ENCODE results near the gene VPS54. TPM values are rescaled to one million over a fixed set of nuclear protein-coding genes. Genes with fewer than 3 reads are reported as not detected.

Gene VPS54
- total and polyA plus RNA-seq, 9 of the 15 experiments (the other 6 are each of a cell fraction or from before 2014, with no cell fraction given) = 4.9 to 23.2 (median 13.2) TPM

- Histone ChIP-seq H3K4me3 (no peak overlapping the region), H3K27me3 (ENCODE audit: control insufficient read depth in 2 of 2, insufficient read depth in 2 of 2, low read length in 2 of 2) (no peaks in the 10 kb centered on the region), H3K4me1 (replicated peaks in 1 of 2; ENCODE audit: control insufficient read depth in 2 of 2, insufficient read depth in 2 of 2, low read length in 2 of 2) (no peaks in the 10 kb centered on the region), H3K4me2 (ENCODE audit: insufficient read depth, low read length) (no peak overlapping the region), H3K27ac (ENCODE audit: extremely low read depth, low read depth, low read length) (no peak overlapping the region), H3K36me3 (ENCODE audit: control insufficient read depth, insufficient read depth, low read length) (peaks cover 19% of the 10 kb centered on the region; the same call in 2 of the 3 replicates), H3K9ac (ENCODE audit: insufficient read depth in 1 of 2, low read depth in 2 of 2, low read length in 2 of 2) (no peak overlapping the region), H3K9me1 (ENCODE audit: control insufficient read depth, insufficient read depth, low read length) (no peaks in the 10 kb centered on the region), H4K20me1 (replicated peaks; ENCODE audit: control insufficient read depth, insufficient read depth, low read length) (no peaks in the 10 kb centered on the region), H2AFZ (ENCODE audit: low read depth, low read length) (no peak overlapping the region), H3K79me2 (ENCODE audit: control insufficient read depth, insufficient read depth, low read length) (peaks cover 4% of the 10 kb centered on the region; the same call in 1 of the 3 replicates), H3K9me3 (replicated peaks; ENCODE audit: control insufficient read depth, insufficient read depth, low read depth, low read length) (no peaks in the 10 kb centered on the region)
- ChIA-PET CTCF (ENCODE audit: low intra/inter-chr PET ratio) (no interaction called here), POLR2A (interaction anchor here (0.6 kb wide), 1 partner anchor 21 kb away, joined by 4 read pairs; no protein-coding TSS in a partner anchor)
- DNase-seq (ENCODE audit: extremely low read depth in 1 of 4, low spot score in 3 of 4) (no peak), ATAC-seq (no peak), FAIRE-seq (no peak)
- 91% methylated on average over 4 of the region's 4 CpGs for WGBS (ENCODE audit: insufficient coverage, low coverage, missing lambda C conversion rate)
- no TSS peak for BruUV-seq (replicated peaks)
- intact Hi-C loops (cut with micrococcal nuclease) (no loop called here), in situ Hi-C loops (cut with MboI) (no loop called here)
- TF ChIP-seq HOXB6 (CRISPR knock-in tag; IDR thresholded peaks at IDR 0.05; ENCODE audit: borderline replicate concordance) (no peak), ETV1 (tag; conservative IDR thresholded peaks at IDR 0.05; ENCODE audit: low read depth) (no peak), BHLHE40 (IDR thresholded peaks at IDR 0.05; ENCODE audit: low read length) (no peak), ZBTB34 (CRISPR knock-in tag; IDR thresholded peaks at IDR 0.05) (no peak), SRF (CRISPR knock-in tag; IDR thresholded peaks at IDR 0.05) (no peak), ZNF316 (IDR thresholded peaks at IDR 0.05) (no peak), PHF21A (IDR thresholded peaks at IDR 0.05; ENCODE audit: borderline replicate concordance, low read depth) (no peak), FOS (IDR thresholded peaks at IDR 0.05; ENCODE audit: extremely low read depth, insufficient read length) (no peak), SP2 (IDR thresholded peaks at IDR 0.05; ENCODE audit: extremely low read depth, low read depth, low read length, poor library complexity, severe bottlenecking) (no peak), CEBPB (tag; IDR thresholded peaks at IDR 0.05) (no peak), GABPB2 (CRISPR knock-in tag; conservative IDR thresholded peaks at IDR 0.05) (no peak), XRCC5 (IDR thresholded peaks at IDR 0.05; ENCODE audit: low read depth, low read length) (no peak), MEF2A (IDR thresholded peaks at IDR 0.05; ENCODE audit: control insufficient read depth, low read depth, low read length) (no peak), ZNF133 (CRISPR knock-in tag; IDR thresholded peaks at IDR 0.05) (no peak)
- TF ChIP-seq, protein P1, sequence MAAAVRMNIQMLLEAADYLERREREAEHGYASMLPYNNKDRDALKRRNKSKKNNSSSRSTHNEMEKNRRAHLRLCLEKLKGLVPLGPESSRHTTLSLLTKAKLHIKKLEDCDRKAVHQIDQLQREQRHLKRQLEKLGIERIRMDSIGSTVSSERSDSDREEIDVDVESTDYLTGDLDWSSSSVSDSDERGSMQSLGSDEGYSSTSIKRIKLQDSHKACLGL (CRISPR knock-in tag; IDR thresholded peaks at IDR 0.05; ENCODE audit: borderline replicate concordance, poor library complexity, severe bottlenecking) = no peak
Measured at GRCh38 chr2:63982335-63982734, 36.9 kb downstream of the VPS54 start.

Measured in K562 (cell line).